Stimulated activated CD4-positive, alpha-beta T cell treated with anti-CD3 and anti-CD28 coated beads, Interleukin-2, amount 100 ng/mL, for 24 hours (primary cell): ENCODE results near the gene IFT81.
"Not testable (repeated sequence)": the region's sequence is repeated elsewhere in the genome, so short reads cannot be mapped to it uniquely, and the experiment has no call there.

ENCODE experiments used
- DNase-seq, 2 donors: peaks; one replicate each; pipeline ENCODE4 v3.0.0-alpha.2; 2020

Gene IFT81

DNA sequence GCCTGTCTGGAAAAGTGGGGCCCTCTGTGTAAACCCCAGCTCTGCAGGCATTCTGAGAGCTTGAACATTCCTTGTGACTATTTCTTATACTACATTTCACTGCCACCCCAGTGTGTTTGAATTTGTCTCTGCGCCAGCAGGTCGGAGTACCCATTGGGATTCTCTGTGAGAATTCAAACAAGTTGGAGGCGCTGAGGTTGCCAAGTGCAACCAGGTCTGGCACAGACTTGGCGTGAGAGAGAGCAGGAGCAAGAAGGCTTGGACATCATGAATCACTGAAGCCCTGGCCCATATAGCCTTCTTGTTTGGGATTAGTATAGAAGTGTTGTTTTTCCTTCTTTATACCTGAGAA is 123.9 kb downstream of the IFT81 start:
- no peak for DNase-seq

- no peak for DNase-seq
These were observed 124.9 kb downstream of the IFT81 start for GRCh38 chr12:110249105-110249504.

DNA sequence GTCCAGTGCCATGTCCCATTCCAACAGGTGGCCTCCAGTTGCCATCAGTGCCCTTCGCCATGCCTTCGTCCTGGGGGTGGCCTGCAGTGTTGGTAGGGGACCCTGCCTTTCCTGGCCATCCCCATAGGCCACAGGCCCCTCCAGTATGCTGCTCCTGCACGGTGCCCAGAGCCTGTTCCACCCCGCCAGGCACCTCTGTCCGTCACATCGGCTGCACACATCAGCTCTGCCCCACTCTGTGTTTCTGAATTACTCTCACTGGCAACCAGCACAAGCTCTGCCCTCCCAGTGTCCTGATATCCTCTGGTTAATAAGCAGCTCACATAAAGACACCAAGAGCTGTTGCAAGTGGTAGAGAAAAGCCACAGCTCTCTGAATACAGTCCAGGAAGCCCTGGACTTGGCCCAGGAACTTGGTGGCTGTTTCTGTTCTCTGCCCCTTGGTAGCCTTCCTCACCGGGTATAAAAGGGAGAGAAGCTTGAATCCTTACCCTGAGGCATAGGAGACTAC is 125.6 kb downstream of the IFT81 start:
- DNase-seq, result no peak

DNA sequence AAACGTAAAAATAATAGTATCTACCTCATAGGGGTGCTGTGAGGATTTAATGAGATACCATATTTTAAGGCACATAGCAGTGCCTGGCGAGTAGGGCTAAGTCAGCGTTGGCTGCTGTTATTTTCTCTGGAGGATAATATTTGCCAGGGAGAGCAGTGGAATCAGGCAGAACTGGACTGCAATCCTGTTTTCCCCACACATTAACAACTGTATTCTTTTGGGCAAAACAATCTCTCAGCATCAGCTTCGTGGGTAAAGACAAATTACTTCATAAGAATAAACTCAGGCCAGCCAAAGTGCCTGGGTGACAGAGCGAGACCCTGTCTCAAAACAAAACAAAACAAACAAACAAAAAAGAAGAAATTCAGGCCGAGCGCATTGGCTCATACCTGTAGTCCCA is 127.2 kb downstream of the IFT81 start:
- no peak for DNase-seq

DNA sequence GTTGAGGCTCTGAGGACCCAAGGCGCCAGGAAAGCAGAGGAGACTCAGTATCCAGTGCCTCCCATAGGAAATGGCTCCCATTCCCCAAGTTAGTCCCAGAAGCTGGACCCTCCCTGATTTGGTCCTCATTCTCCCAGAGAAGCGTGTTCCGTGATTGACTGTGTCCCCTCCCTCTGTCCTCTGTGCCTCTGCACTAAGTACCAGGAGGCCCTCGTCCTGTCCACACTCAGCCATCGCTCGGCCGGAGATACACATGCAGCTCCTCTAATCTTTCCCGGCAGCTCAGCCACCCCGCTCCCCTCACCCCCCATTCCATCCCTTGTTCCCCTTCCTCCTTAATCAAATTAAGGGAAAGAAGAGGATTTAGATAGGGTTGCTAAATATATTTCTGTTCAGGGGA is 128.6 kb downstream of the IFT81 start:
- DNase-seq, result no peak

DNA sequence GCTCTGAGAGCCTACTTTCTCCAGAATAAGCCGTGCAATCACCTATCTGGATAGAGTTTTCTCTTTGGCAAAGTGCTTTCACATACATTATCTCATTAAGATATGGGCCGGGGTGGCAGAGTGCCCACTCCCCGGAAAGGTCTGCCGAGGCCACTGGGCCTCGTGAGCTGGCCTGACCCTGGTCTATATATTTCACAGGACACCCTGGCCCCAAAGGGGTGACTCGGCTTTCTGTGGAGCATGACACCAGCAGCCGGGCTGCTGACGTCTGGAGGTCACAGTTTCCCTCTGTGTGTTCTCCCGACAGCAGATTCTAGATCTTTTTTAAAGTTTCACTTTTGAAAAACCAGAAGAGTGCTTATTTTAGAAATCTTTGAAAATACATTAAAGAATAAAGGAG is 129.0 kb downstream of the IFT81 start:
- DNase-seq, result no peak

DNA sequence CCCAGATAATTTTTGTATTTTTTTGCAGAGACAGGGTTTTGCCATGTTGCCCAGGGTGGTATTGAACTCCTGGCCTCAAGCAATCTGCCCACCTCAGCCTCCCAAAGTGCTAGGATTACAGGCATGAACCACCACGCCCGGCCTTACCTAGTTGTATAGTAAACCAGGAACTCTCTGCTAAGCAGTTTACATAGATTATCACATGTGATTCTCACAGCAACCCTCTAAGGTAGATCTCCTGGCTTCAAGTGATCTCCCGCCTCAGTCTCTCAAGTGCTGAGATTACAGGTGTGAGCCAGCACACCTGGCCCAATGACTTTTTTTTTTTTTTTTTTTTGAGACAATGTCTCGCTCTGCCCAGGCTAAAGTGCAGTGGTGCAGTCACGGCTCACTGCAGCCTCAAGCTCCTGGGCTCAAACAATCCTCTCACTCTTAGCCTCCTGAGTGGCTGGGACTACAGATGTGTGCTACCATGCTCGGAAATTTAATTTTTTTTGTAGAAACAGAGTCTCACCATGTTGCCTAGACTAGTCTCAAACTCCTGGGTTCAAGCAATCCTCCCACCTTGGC is 130.9 kb downstream of the IFT81 start:
- no peak for DNase-seq

- not testable (repeated sequence) for DNase-seq
These were observed 131.8 kb downstream of the IFT81 start for GRCh38 chr12:110255890-110256456.

- DNase-seq, result no peak
These were observed 132.7 kb downstream of the IFT81 start for GRCh38 chr12:110256780-110257431.

- DNase-seq, result no peak
These were observed 134.3 kb downstream of the IFT81 start for GRCh38 chr12:110258466-110258865.

- no peak for DNase-seq
These were observed 138.6 kb downstream of the IFT81 start for GRCh38 chr12:110262442-110263388.

DNA sequence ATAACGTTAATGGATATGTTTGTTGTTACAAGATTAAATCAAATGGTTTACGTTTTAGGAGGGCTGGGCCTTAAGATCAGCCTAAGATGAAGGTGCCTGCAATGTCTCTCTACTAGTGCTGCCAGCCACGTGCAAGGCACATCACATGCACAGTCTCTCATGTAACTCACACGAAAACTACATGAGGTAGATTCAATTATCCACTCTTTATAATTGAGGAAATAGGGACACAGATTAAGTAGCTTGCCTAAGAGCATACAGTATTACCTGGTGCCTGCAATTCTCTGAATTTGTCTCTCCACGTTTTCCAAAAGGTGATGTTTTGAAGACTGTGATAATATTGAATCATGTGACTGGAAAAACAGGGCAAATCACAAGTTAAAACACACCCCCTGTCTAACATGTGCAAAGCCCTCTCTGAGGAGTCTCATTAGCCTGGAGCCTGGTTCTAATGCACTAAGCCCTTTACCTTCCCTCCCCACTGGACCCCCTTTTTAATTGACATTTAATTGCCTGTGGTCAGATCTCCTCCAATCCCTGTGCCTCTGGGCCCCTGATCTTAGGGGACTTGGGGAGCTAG is 142.3 kb downstream of the IFT81 start:
- DNase-seq, result no peak

DNA sequence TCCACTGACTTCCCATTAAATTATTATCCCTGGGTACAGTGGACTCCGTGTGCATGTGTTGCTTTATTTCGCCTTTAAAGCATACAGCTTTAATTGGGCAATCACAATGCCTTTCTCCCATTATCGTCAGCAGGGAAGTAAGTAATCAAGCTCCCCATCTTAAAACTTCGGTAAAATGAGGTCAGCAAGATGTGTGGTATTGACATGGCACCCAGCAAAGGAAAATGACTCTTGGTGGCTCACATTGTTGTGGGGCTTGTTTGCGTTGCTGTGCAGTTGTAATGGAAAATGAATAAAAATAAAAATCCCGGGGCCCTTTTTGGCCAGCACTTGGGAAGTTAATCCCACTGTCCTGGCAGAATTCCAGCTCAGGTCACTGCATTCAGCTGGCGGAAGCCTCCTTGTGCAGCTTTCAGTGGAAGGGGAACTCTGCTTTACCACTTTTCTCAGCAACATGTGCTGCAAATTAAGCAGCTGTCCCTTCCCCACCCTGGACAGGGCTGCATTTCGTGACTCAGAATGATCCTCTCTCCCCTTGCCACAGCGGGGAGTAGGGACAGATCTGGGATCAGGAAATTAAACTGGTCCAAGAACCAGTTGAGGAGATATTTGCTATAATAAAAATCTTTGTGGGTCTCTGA is 142.9 kb downstream of the IFT81 start:
- DNase-seq, result no peak
